ENCODE results near the gene NAV1.

NAV1 gene

DNA sequence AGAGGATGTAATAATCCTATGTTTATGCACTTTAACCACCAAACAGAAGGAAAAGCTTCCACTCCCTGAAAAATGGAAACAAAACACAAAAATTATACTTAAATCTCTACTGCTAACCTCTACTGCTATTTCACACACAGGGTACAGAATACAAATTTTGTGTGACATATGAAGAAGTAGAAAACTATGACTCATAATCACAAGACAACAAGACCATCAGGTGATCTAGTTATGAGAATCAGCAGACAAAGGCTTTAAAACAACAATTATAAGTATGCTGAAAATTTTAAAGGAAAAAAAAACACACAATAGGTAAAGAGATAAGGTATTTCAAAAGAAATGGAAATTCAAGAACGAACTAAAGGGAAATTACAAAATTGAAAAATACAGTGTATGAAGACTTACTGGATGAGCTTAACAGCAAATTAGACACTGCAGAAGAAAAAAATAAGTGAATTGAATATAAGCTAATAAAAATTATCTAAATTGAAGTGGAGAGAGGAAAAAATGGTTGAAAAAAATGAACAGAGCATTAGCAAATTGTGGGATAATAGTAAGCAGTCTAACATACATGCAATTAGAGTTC lies 13.6 kb upstream of the NAV1 start:
- no peak for DNase-seq

- DNase-seq, result no peak
Observed at GRCh38 chr1:201527879-201528278, 11.0 kb upstream of the NAV1 start.

DNA sequence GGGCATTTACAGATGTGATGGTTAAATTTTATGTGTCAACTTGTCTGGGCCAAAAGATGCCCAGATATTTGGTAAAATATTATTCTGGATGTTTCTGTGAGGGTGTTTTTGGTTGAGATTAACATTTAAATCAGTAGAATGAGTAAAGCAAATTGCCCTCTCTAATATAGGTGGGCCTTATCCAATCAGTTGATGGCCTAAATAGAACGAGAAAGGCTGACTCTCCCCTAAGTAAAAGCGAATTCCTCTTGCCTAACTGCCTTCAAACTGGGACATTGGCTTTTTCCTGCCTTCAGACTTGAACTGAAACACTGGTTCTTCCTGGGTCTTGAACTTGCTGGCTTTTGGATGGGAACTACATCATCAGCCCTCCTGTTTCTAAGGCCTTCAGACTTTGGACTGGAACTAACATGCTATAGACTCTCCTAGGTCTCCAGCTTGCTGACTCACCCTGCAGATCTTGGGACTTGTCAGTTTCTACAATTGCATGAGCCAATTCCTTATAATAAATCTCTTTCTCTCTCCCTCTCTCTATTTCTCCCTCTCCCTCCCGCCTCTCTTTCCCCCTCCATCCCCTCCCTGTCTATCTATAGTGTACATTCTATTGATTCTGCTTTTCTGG lies 10.2 kb upstream of the NAV1 start:
- DNase-seq, result no peak

GRCh38 chr1:201530741-201531531 lies 8.0 kb upstream of the NAV1 start:
- DNase-seq, result peak; percentile 63

GRCh38 chr1:201531551-201532425 lies 7.1 kb upstream of the NAV1 start:
- DNase-seq, result no peak

DNA sequence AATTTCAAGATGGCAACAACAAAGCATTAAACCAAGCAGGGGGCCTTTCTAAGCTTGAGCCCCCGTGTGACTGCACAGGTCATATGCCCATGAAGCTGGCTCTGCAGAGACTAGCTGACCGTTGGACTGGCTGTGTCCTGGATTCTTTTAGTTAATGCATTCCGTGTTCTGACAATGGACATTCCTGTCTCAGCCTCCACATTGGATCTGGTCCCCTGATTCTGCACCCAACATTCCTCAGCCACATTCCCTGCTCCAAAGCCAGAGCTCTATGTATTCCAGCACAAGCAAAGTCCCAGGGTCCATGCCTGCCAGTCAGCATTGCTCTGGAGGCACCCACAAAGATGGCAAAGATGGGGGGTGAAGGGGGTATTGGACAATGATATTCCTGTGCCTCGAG lies 5.1 kb upstream of the NAV1 start:
- no peak for DNase-seq

DNA sequence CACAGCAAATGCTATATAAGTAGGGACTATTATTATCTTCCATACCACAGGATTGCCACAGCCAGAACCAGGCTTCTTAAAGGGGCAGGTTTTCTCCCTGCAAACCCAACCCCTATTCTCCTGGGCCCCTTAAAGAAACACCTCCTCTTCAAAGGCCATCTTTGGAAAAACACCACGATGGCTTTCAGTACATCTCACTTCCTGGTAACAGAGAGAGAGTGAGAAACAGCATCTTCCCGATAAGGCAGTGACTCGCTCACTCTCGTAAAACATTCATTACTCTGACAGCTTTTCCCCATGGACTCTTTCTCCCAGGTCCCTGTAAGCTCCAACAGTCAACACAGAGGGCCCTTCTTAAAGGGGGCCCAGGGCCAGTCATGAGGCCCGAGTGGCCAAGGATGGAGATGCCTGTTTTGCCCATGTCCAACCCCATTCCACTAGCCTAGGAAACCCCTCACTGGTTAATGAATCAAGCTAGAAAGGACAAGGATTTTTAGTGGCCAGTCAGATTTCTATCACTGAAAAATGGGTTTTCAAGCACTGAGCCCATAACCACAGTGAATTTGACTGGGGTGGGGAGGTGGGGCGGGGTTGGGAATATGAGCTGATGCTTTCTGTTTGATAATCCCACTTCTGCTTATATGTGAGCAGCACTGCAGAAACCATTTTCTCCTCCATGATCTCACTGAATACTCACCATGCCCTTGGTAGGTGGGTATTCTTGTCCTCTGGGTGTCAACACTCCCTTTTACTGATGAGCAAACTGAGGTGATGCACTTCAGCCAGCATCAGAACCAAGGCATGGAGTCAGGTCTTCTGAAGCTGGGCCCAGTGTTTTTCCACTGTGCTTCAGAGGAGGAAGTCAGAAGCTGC lies 3.6 kb upstream of the NAV1 start:
- DNase-seq, result no peak

DNA sequence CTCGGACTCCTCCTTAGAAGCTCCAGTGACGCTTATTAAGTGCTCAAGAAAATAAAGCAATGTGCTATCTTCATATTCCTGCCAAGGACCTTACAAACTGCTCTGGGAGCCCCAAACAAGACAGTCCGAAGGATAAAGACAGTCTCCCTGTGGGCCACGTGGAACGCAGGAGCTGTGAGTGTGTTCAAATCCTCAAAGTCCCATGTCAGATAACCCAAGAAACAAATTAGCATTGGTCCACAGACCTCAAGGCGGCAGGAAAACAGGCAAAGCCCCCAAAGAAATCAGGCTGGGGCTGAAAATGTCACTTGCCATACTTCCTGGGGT lies 3.0 kb upstream of the NAV1 start:
- no peak for DNase-seq

GRCh38 chr1:201536558-201536957 lies 2.4 kb upstream of the NAV1 start:
- DNase-seq, result no peak

- no peak for DNase-seq
Observed at GRCh38 chr1:201537028-201537427, 1.9 kb upstream of the NAV1 start.

- no peak for DNase-seq
Observed at GRCh38 chr1:201537467-201537866, 1.5 kb upstream of the NAV1 start.

- no peak for DNase-seq
Observed at GRCh38 chr1:201537891-201538611, 876 bp upstream of the NAV1 start.

DNA sequence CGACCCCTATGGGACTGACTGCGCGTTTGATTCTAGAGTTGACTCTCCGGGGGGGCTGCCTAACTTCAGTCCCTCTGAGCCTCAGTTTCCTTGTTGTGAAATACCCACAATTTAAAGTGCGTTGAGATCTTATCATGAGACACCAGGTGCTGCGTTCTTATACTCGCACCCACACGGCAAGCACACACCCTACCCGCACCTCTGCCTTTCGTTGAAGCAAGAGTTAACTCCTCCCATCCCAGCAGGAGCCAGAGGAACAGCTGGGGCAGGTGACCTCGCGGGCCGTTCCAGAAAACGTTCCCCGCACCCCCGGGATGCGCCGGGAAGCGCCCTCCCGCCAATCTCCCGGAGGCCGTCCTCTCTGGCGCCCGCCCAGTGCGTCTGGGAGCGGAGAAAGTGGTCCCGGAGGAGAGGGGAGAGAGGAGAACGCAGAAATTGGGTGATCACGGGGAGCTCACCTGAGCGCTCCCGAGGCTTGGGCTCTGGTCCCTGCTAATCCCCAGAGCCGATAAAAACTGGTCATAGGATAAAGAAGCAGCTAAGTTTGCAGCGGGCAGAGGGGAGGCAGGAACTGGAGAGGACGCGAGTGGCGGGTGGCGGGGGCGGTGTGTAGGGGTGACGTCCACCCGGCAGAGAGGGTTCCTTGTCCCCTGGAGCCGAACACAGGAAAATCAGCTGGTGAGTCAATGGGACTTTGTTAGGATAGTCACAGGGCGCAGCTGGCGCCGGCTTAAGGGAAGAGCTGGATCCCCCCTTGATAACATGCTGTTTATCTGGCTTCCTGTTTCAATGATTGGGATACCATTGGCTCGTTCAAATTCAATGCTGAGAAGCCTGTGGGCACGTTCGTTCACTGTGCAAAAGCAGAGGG lies 869 bp downstream of the NAV1 start:
- DNase-seq, result no peak

GRCh38 chr1:201540846-201541735 lies 2.2 kb downstream of the NAV1 start:
- no peak for DNase-seq

DNA sequence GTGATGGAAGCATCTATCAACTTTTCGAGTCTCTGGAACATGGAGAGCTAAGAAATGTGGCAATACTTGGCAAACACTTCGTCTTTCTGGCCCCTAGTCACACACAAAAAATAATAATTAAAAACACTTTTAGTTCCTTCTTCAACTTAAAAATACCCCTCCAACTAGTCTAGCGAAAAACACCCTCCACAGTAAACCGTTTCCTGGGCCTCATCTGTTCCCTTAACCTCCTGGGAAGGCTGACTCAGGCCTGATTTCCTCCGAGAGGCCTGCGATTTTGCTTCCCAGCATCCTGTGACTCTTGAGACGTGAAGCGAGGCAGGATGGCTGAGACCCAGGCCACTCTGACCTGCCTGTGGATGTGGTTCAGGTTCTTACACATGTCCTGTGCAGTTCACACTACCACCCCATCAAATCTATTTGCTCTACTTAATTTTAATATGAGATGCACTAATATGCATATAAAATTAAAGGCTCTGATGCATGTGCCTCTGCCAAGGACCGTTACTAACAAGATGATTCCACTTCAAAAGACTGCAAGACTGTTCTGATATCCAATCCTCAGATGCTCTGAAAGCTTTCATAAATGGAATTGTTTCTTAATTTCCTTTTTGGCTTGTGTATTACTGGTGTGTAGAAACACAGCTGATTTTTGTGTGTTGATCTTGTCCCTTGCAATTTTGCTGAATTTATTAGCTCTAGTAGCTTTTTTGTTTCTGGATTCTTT lies 3.5 kb downstream of the NAV1 start:
- no peak for DNase-seq

DNA sequence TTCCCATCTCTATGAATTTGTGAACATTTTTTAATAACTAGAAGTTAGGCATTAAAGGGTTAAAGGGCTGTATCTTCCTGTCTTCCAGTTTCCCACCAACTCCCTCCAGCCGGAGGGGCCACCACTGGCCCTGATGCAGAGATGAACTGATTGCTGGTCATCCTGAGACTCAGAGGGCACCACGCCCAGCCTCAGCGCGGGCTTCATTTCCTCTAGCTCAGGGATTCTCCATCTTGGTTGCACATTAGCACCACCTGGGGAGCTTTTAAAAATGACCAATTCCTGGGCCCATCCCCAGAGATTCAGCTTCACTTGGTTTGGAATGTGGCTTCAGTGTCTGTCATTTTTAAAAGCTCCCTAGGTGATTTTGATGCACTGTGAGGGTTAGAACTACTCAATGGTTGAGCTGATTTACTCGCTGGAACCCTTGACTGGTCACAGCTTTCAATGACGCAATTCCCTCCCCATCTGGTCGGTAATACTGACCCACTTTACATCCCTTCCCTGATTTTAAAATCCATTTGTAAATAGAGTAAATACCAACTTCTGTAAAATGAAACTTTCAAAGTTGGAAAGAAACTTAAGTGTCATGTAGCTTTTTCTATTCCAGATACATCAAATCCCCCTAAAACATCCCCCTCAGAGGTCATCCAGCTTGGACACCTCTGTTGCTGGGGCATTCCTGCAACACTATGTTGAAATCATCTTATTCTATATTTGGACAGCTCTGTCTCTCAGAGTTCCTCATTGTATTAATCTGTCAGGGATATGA lies 5.1 kb downstream of the NAV1 start:
- DNase-seq, result no peak

- DNase-seq, result no peak
Observed at GRCh38 chr1:201544710-201545109, 5.8 kb downstream of the NAV1 start.

GRCh38 chr1:201545851-201546492 lies 7.0 kb downstream of the NAV1 start:
- DNase-seq, result no peak
